K562 (cell line): ENCODE results near the gene AURKB. TPM values are rescaled to one million over a fixed set of nuclear protein-coding genes. Genes with fewer than 3 reads are reported as not detected.

ENCODE experiments used
- CEBPG ChIP-seq, 3 experiments: fragments of 200-800 bp in 1 of 3; sonication (Bioruptor generic) in 1 of 3; sonication (generic) in 1 of 3; formaldehyde crosslinking in 1 of 3; IDR thresholded peaks in 2 of 3; conservative IDR thresholded peaks in 1 of 3; 2 replicates each; pipeline versions ENCODE4 v1.6.1 to v1.8.0; 2016 to 2022; ENCODE audit warnings: missing compliant biosample characterization in 2 of 3, missing genetic modification characterization in 2 of 3, mild to moderate bottlenecking in 1 of 3, missing genetic modification reagents in 1 of 3
- EWSR1 ChIP-seq: fragments of 450-650 bp; IDR thresholded peaks from 2 replicates; pipeline ENCODE4 v1.6.1; 2018; ENCODE audit warnings: borderline replicate concordance, mild to moderate bottlenecking, low read depth, moderate library complexity; ENCODE audit not compliant: partially characterized antibody
- GATAD2A ChIP-seq: fragments of 450-650 bp; IDR thresholded peaks from 2 replicates; pipeline ENCODE4 v1.6.1; 2017
- HDAC8 ChIP-seq: fragments of 450-650 bp; IDR thresholded peaks from 2 replicates; pipeline ENCODE4 v1.6.1; 2016; ENCODE audit warnings: mild to moderate bottlenecking, missing genetic modification characterization, moderate library complexity, missing compliant biosample characterization
- MAFK ChIP-seq: IDR thresholded peaks from 2 replicates; pipeline ENCODE4 v1.6.1; 2011; ENCODE audit warnings: low read length, improper control_type of control experiment
- MEIS2 ChIP-seq: fragments of 450-650 bp; IDR thresholded peaks from 2 replicates; pipeline ENCODE4 v1.6.1; 2014; ENCODE audit warnings: mild to moderate bottlenecking; ENCODE audit not compliant: partially characterized antibody
- STAG1 ChIP-seq: sonication (generic); formaldehyde crosslinking; IDR thresholded peaks from 2 replicates; pipeline ENCODE4 v1.5.0; 2020; ENCODE audit warnings: missing genetic modification reagents, borderline replicate concordance
- TRIM24 ChIP-seq, 2 experiments: fragments of 450-650 bp; IDR thresholded peaks; 2 replicates each; pipeline ENCODE4 v1.6.1; 2016
- ZEB2 ChIP-seq: fragments of 450-650 bp; IDR thresholded peaks from 2 replicates; pipeline ENCODE4 v1.6.1; 2016
- polyA plus RNA-seq, 8 experiments: library from polyadenylated mRNA; depleted of rRNA in 4 of 8; stranded (reverse) in 5 of 8; unstranded in 3 of 8; fragments of >200 nt; fragmentation: Nextera tagmentation in 2 of 8; fragmentation: Illumina TruSeq in 1 of 8; extraction: Ambion mirVana in 2 of 8; extraction: Trizol in 1 of 8; gene quantifications; 2 replicates each; pipeline versions ENCODE4 v1.2.1 to v1.2.3, GENCODE V29; 2011 to 2014; ENCODE audit warnings: inconsistent platforms in 1 of 8, missing spikeins in 1 of 8
- total RNA-seq, 7 experiments: library from RNA; depleted of rRNA in 6 of 7; stranded (reverse); fragments of >200 nt in 6 of 7; fragmentation: Illumina TruSeq in 2 of 7; extraction: Trizol in 2 of 7; gene quantifications; 2 replicates each; pipeline versions ENCODE4 v1.2.1 to v1.2.3, GENCODE V29; 2011 to 2021; ENCODE audit warnings: low replicate concordance in 1 of 7
- TF ChIP-seq, protein P1 (sequence below): fragments of 250-450 bp; sonication (Bioruptor Pico); IDR thresholded peaks from 2 replicates; pipeline ENCODE4 v1.5.0; 2021
- TF ChIP-seq, protein P2 (sequence below): fragments of 250-450 bp; sonication (Bioruptor Pico); IDR thresholded peaks from 2 replicates; pipeline ENCODE4 v1.8.0; 2022; ENCODE audit warnings: moderate library complexity, mild to moderate bottlenecking, inconsistent platforms
- TF ChIP-seq, protein P3 (sequence below): fragments of 200-800 bp; sonication (Bioruptor generic); IDR thresholded peaks from 2 replicates; pipeline ENCODE4 v1.6.1; 2016; ENCODE audit warnings: missing genetic modification characterization, missing compliant biosample characterization

Gene AURKB
- total and polyA plus RNA-seq, 9 of the 15 experiments (the other 6 are each of a cell fraction or from before 2014, with no cell fraction given), result 27.2 to 114 (median 74.8) TPM

DNA sequence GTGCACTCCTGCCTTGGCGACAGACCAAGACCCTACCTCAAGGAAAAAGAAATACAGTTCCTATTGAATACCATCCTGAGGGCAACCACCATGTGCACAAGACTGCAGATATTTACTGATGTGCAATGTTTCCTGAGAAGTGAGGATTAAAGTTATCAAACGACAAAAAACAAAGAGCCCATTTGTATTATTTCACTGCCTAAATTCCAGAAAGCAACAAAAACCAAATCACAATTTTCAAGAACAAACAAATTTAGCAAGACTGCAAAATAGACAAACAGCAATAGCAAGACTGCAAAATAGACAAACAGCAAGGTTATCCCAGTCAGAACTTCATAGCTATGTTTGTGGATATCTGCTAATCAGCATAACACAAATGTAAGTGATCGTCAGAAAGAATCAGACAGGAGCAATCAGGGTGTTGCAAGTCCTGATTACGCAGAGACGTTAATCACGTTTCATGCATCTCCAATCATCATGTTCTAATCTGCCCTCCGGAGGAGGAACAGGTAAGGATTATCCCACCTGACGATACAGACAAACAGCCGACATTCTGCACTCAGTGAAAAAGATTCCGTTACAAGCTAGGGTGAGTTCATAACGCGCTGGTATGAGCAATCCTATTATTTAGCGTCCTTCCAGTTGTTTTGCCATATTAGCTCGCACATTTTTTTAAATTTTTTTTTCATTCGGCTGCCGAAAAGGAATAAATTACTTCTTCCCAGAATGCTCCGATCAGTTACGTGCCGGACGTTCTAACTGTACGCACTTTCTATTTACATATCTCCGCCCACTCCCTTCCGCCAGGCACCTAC is 37.1 kb downstream of the AURKB start (continued):
- TF ChIP-seq, protein P1, sequence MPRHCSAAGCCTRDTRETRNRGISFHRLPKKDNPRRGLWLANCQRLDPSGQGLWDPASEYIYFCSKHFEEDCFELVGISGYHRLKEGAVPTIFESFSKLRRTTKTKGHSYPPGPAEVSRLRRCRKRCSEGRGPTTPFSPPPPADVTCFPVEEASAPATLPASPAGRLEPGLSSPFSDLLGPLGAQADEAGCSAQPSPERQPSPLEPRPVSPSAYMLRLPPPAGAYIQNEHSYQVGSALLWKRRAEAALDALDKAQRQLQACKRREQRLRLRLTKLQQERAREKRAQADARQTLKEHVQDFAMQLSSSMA (CRISPR knock-in tag), result peak; percentile 92
- TF ChIP-seq, protein P2, sequence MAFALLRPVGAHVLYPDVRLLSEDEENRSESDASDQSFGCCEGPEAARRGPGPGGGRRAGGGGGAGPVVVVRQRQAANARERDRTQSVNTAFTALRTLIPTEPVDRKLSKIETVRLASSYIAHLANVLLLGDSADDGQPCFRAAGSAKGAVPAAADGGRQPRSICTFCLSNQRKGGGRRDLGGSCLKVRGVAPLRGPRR (CRISPR knock-in tag), result no peak
- peak; percentile 75 for TF ChIP-seq MAFK
- TF ChIP-seq TRIM24 (IDR thresholded peaks at IDR 0.05), result peak; percentile 72 to 81
- peak; percentile 98 for TF ChIP-seq GATAD2A
- TF ChIP-seq STAG1 (CRISPR knock-in tag), result no peak
- TF ChIP-seq, protein P3, sequence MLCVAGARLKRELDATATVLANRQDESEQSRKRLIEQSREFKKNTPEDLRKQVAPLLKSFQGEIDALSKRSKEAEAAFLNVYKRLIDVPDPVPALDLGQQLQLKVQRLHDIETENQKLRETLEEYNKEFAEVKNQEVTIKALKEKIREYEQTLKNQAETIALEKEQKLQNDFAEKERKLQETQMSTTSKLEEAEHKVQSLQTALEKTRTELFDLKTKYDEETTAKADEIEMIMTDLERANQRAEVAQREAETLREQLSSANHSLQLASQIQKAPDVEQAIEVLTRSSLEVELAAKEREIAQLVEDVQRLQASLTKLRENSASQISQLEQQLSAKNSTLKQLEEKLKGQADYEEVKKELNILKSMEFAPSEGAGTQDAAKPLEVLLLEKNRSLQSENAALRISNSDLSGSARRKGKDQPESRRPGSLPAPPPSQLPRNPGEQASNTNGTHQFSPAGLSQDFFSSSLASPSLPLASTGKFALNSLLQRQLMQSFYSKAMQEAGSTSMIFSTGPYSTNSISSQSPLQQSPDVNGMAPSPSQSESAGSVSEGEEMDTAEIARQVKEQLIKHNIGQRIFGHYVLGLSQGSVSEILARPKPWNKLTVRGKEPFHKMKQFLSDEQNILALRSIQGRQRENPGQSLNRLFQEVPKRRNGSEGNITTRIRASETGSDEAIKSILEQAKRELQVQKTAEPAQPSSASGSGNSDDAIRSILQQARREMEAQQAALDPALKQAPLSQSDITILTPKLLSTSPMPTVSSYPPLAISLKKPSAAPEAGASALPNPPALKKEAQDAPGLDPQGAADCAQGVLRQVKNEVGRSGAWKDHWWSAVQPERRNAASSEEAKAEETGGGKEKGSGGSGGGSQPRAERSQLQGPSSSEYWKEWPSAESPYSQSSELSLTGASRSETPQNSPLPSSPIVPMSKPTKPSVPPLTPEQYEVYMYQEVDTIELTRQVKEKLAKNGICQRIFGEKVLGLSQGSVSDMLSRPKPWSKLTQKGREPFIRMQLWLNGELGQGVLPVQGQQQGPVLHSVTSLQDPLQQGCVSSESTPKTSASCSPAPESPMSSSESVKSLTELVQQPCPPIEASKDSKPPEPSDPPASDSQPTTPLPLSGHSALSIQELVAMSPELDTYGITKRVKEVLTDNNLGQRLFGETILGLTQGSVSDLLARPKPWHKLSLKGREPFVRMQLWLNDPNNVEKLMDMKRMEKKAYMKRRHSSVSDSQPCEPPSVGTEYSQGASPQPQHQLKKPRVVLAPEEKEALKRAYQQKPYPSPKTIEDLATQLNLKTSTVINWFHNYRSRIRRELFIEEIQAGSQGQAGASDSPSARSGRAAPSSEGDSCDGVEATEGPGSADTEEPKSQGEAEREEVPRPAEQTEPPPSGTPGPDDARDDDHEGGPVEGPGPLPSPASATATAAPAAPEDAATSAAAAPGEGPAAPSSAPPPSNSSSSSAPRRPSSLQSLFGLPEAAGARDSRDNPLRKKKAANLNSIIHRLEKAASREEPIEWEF, result no peak
- TF ChIP-seq EWSR1, result peak; percentile 99
- TF ChIP-seq HDAC8, result no peak
- peak; percentile 100 for TF ChIP-seq ZEB2
- peak; percentile 82 for TF ChIP-seq CEBPG (CRISPR knock-in tag; IDR thresholded peaks at IDR 0.05)
- peak; percentile 90 to 91 for TF ChIP-seq CEBPG (tag; conservative IDR thresholded peaks at IDR 0.05 in 1 of 2, IDR thresholded peaks at IDR 0.05 in 1 of 2)
- TF ChIP-seq MEIS2, result peak; percentile 75
